Activated B cell treated with CpG ODN at 0.5 μM for 24 hours (primary cell): ENCODE results near the gene CTNNBL1. TPM values are rescaled to one million over a fixed set of nuclear protein-coding genes. Genes with fewer than 3 reads are reported as not detected.

Experiments used
- ATAC-seq: fragments of 200-7000 bp; cut with Tn5 transposase; one replicate; pipeline ENCODE4 v1.10.0; 2021; ENCODE audit warnings: low read depth, mild to moderate bottlenecking, moderate library complexity
- CTCF ChIA-PET: fragments of 350-600 bp; sonication (Branson Sonifier 250); formaldehyde crosslinking; loops from one replicate; lab custom pipeline; 2021; ENCODE audit warnings: antibody characterized with exemption; lab: Charles Lee
- POLR2A ChIA-PET: fragments of 350-600 bp; sonication (Branson Sonifier 250); formaldehyde crosslinking; loops from one replicate; lab custom pipeline; 2021; ENCODE audit warnings: antibody characterized with exemption; lab: Charles Lee
- DNase-seq: peaks from one replicate; pipeline ENCODE4 v3.0.0; 2022
- H3K27ac Mint-ChIP-seq: one replicate; pipeline ENCODE4 v1.8.0; 2020; ENCODE audit warnings: mixed read lengths
- H3K27me3 Mint-ChIP-seq: one replicate; pipeline ENCODE4 v1.8.0; 2021; ENCODE audit warnings: mixed read lengths
- H3K36me3 Mint-ChIP-seq: one replicate; pipeline ENCODE4 v1.8.0; 2021; ENCODE audit warnings: low read depth, mixed read lengths
- H3K4me1 Mint-ChIP-seq: one replicate; pipeline ENCODE4 v1.8.0; 2021; ENCODE audit warnings: mixed read lengths
- H3K4me3 Mint-ChIP-seq: one replicate; pipeline ENCODE4 v1.8.0; 2020; ENCODE audit warnings: mild to moderate bottlenecking, mixed read lengths
- H3K9me3 Mint-ChIP-seq: one replicate; pipeline ENCODE4 v1.8.0; 2020; ENCODE audit warnings: mixed read lengths
- intact Hi-C: fragments of 100-400 bp; cut with micrococcal nuclease; formaldehyde crosslinking; loops from one replicate; pipeline ENCODE4 v1.15.1; 2024
- total RNA-seq: library from RNA; stranded (reverse); gene quantifications from 2 replicates; pipeline ENCODE4 v1.2.3, GENCODE V29; 2022
- TF ChIP-seq, protein P1 (sequence below): fragments of 200-600 bp; IDR thresholded peaks from one replicate; pipeline ENCODE4 v1.8.0; 2022; ENCODE audit warnings: antibody characterized with exemption, mild to moderate bottlenecking

The CTNNBL1 gene
- total RNA-seq, 1 donor from 2014 or later, result 102 TPM

GRCh38 chr20:37733416-37733815 is 39.6 kb downstream of the CTNNBL1 start:
- TF ChIP-seq, protein P1, sequence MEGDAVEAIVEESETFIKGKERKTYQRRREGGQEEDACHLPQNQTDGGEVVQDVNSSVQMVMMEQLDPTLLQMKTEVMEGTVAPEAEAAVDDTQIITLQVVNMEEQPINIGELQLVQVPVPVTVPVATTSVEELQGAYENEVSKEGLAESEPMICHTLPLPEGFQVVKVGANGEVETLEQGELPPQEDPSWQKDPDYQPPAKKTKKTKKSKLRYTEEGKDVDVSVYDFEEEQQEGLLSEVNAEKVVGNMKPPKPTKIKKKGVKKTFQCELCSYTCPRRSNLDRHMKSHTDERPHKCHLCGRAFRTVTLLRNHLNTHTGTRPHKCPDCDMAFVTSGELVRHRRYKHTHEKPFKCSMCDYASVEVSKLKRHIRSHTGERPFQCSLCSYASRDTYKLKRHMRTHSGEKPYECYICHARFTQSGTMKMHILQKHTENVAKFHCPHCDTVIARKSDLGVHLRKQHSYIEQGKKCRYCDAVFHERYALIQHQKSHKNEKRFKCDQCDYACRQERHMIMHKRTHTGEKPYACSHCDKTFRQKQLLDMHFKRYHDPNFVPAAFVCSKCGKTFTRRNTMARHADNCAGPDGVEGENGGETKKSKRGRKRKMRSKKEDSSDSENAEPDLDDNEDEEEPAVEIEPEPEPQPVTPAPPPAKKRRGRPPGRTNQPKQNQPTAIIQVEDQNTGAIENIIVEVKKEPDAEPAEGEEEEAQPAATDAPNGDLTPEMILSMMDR, result no peak
- Mint-ChIP-seq H3K27ac (no peak overlapping the region), H3K4me1 (peaks cover 18% of the 10 kb centered on the region), H3K9me3 (no peaks in the 10 kb centered on the region), H3K27me3 (no peaks in the 10 kb centered on the region), H3K4me3 (no peak overlapping the region), H3K36me3 (peaks cover 66% of the 10 kb centered on the region)
- CTCF ChIA-PET, result no interaction called here
- DNase-seq (no peak), ATAC-seq (no peak)
- intact Hi-C loops, result no loop called here
- POLR2A ChIA-PET, result no interaction called here

GRCh38 chr20:37734228-37734985 is 40.6 kb downstream of the CTNNBL1 start:
- Mint-ChIP-seq H3K4me1 (peaks cover 16% of the 10 kb centered on the region), H3K36me3 (peaks cover 72% of the 10 kb centered on the region), H3K27me3 (no peaks in the 10 kb centered on the region), H3K4me3 (no peak overlapping the region), H3K9me3 (no peaks in the 10 kb centered on the region), H3K27ac (no peak overlapping the region)
- TF ChIP-seq, protein P1, result no peak
- ChIA-PET CTCF (no interaction called here), POLR2A (no interaction called here)
- no peak for DNase-seq
- intact Hi-C loops, result no loop called here
- ATAC-seq, result no peak

- no peaks in the 10 kb centered on the region for H3K9me3 Mint-ChIP-seq
- TF ChIP-seq, protein P1, result no peak
- peaks cover 81% of the 10 kb centered on the region for H3K36me3 Mint-ChIP-seq
- no peaks in the 10 kb centered on the region for H3K27me3 Mint-ChIP-seq
- POLR2A ChIA-PET, result no interaction called here
- no peak overlapping the region for H3K27ac Mint-ChIP-seq
- ATAC-seq (no peak), DNase-seq (no peak)
- intact Hi-C loops, result no loop called here
- H3K4me3 Mint-ChIP-seq, result no peak overlapping the region
- H3K4me1 Mint-ChIP-seq, result peaks cover 14% of the 10 kb centered on the region
- CTCF ChIA-PET, result no interaction called here
Measured at GRCh38 chr20:37735541-37735940, 41.7 kb downstream of the CTNNBL1 start.

DNA sequence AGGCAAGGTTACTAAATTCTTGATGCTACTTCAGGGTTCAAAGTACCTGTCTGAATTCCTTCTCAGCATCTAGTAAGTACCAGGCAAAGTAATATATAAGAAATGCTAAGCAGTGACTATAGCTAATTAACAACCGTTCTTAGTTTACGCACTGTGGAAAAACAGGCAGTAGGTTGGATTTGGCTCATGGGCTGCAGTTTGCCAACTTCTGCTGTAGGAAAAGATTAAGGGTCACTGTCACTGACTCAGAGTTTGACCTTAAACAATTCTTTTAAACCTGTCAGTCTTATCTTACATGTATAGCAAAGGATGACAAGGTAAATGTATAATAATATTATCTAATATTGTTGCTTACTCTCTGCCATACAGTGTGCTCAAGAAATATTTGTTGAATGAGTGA is 42.3 kb downstream of the CTNNBL1 start:
- DNase-seq (no peak), ATAC-seq (no peak)
- Mint-ChIP-seq H3K27me3 (no peaks in the 10 kb centered on the region), H3K4me3 (no peak overlapping the region), H3K36me3 (peaks cover 85% of the 10 kb centered on the region), H3K27ac (no peak overlapping the region), H3K4me1 (peaks cover 14% of the 10 kb centered on the region), H3K9me3 (no peaks in the 10 kb centered on the region)
- intact Hi-C loops, result no loop called here
- TF ChIP-seq, protein P1, result no peak
- CTCF ChIA-PET, result no interaction called here
- POLR2A ChIA-PET, result no interaction called here

DNA sequence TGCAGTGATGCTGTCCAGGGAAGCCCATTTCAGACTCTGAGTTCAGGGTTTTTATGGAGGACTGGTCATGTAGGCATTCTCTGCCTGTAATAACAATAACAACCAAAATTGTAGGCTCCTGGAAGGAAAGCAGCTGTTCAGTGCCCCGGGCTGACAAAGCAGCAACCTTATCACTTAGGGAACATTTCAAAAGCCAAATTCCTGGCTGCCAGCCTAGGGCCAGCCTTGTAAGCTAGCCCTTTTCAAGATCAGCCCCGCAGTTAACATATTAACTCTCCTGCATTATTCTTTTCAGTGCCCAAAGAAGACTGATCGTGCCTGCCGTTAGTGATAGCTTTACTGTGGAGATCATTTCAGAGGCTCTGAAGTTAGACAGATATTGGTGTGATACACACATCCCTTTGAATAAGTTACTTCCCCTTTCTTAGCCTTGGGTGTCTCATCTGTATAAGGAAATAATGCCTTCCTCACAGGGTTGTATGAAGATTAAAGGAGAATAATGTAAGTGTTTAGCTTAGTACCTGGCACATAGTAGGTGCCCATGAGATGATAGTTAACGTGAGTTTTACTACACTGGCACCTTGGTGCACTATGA is 44.1 kb downstream of the CTNNBL1 start:
- no peaks in the 10 kb centered on the region for H3K9me3 Mint-ChIP-seq
- intact Hi-C loops, result no loop called here
- no peak overlapping the region for H3K4me3 Mint-ChIP-seq
- H3K27me3 Mint-ChIP-seq, result no peaks in the 10 kb centered on the region
- CTCF ChIA-PET, result no interaction called here
- peaks cover 86% of the 10 kb centered on the region for H3K36me3 Mint-ChIP-seq
- peaks cover 14% of the 10 kb centered on the region for H3K4me1 Mint-ChIP-seq
- POLR2A ChIA-PET, result no interaction called here
- TF ChIP-seq, protein P1, result no peak
- ATAC-seq (peak; percentile 40), DNase-seq (no peak)
- H3K27ac Mint-ChIP-seq, result no peak overlapping the region
